Prostate gland (tissue), 2 donors: ENCODE measurements around the gene KLHL6. TPM values are rescaled to one million over a fixed set of nuclear protein-coding genes. Genes with fewer than 3 reads are reported as not detected.

Experiments used
- DNase-seq: peaks from one replicate; pipeline ENCODE4 v3.0.0-alpha.2; 2019; ENCODE audit warnings: low spot score
- H3K27ac ChIP-seq, 2 donors: fragments of 200-600 bp; sonication (generic); 2 replicates each; pipeline ENCODE4 v1.5.1; 2017 to 2019
- H3K27me3 ChIP-seq: fragments of 200-600 bp; sonication (generic); replicated peaks from 2 replicates; pipeline ENCODE4 v1.5.1; 2019; ENCODE audit not compliant: insufficient read depth
- H3K36me3 ChIP-seq, 2 donors: fragments of 200-600 bp; sonication (generic); 1 replicate in 1 of 2; 2 replicates in 1 of 2; pipeline versions ENCODE4 v1.5.1 to v1.8.1; 2017 to 2019
- H3K4me1 ChIP-seq: fragments of 200-600 bp; sonication (generic); replicated peaks from 2 replicates; pipeline ENCODE4 v1.5.1; 2019
- H3K4me3 ChIP-seq, 2 donors: fragments of 200-600 bp; sonication (generic); 2 replicates each; pipeline ENCODE4 v1.5.1; 2017 to 2019
- H3K9me3 ChIP-seq: fragments of 200-600 bp; sonication (generic); 2 replicates; pipeline ENCODE4 v1.5.1; 2017
- POLR2A ChIP-seq: fragments of 450-650 bp; IDR thresholded peaks from one replicate; pipeline ENCODE4 v1.6.1; 2016; ENCODE audit warnings: antibody characterized with exemption, mild to moderate bottlenecking
- POLR2AphosphoS5 ChIP-seq: sonication (generic); formaldehyde crosslinking; IDR thresholded peaks from one replicate; pipeline ENCODE4 v1.6.1; 2017; ENCODE audit warnings: antibody characterized with exemption
- WGBS: methylation state at CpG from one replicate; pipeline ENCODE4 v1.1.5; 2018; 5-methylcytosine and 5-hydroxymethylcytosine counted together
- intact Hi-C: fragments of 100-400 bp; cut with DNase I; formaldehyde crosslinking; loops from one replicate; pipeline ENCODE4 v1.14.2; 2022
- total RNA-seq, 2 donors: library from RNA; depleted of rRNA; stranded (reverse); fragments of >200 nt; gene quantifications; one replicate each; pipeline ENCODE4 v1.1.0, GENCODE V29; 2016
- TF ChIP-seq, protein P1 (sequence below), 4 experiments: fragments of 200-600 bp in 2 of 4; fragments of 450-650 bp in 2 of 4; sonication (generic) in 2 of 4; IDR thresholded peaks; 1 replicate in 3 of 4; 2 replicates in 1 of 4; pipeline ENCODE4 v1.5.1; 2016 to 2019; ENCODE audit warnings: antibody characterized with exemption in 4 of 4, mild to moderate bottlenecking in 2 of 4, moderate library complexity in 2 of 4

Gene KLHL6
- total RNA-seq, 2 donors from 2014 or later, result 1.0 to 1.2 TPM

DNA sequence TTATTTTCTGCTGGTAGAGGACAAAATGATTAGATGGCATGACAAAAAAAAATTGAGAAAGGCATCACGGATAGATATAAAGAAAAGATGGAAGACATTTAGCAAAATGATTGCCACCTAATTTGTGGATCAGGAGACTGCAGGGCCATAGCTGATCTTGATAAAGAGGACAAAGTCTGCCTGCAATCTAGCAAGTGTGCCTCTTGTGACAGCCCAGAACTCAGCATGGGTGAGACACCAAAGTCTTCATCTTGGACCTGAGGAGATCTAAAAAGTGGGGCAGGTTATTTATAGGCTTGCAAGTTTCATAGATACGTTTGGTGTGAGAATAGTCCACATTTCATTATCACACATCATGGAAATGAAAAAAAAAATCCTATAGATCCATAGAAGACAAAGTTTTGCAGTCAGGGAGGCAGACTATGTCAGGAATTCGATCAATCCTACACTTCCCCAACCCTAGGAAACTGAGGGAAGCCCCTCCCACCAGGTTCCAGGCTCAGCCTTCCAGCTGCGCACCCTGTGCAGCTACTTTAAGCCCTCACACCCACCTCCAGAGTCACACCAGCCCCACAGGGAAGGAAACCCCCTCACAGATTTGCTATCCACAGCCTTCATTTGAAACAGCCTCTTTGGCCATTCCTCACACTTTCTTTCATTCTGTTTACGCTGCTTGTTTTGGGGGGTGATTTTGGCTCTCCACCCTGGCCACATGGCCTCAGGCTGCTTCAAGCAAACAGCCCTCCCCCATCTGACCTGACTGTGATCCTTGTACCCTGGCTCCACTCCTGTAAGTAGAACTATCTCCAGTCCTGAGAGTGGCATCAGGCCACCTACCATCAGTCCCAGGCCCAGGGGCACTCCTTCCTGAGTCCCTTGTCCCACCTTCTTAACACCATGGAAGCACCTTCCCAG is 28.1 kb upstream of the KLHL6 start:
- no peaks in the 10 kb centered on the region for H3K9me3 ChIP-seq
- no peaks in the 10 kb centered on the region for H3K27me3 ChIP-seq
- 77% methylated on average over 5 of the region's 5 CpGs for WGBS
- TF ChIP-seq POLR2AphosphoS5, result no peak
- TF ChIP-seq, protein P1, sequence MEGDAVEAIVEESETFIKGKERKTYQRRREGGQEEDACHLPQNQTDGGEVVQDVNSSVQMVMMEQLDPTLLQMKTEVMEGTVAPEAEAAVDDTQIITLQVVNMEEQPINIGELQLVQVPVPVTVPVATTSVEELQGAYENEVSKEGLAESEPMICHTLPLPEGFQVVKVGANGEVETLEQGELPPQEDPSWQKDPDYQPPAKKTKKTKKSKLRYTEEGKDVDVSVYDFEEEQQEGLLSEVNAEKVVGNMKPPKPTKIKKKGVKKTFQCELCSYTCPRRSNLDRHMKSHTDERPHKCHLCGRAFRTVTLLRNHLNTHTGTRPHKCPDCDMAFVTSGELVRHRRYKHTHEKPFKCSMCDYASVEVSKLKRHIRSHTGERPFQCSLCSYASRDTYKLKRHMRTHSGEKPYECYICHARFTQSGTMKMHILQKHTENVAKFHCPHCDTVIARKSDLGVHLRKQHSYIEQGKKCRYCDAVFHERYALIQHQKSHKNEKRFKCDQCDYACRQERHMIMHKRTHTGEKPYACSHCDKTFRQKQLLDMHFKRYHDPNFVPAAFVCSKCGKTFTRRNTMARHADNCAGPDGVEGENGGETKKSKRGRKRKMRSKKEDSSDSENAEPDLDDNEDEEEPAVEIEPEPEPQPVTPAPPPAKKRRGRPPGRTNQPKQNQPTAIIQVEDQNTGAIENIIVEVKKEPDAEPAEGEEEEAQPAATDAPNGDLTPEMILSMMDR (IDR thresholded peaks at IDR 0.05), result no peak
- TF ChIP-seq POLR2A, result no peak
- peak overlapping the region; percentile 0 to 35 for H3K27ac ChIP-seq
- no peak for DNase-seq
- no peak overlapping the region for H3K4me3 ChIP-seq
- intact Hi-C loops, result no loop called here
- H3K36me3 ChIP-seq, result no peaks in the 10 kb centered on the region
- H3K4me1 ChIP-seq, result no peaks in the 10 kb centered on the region

DNA sequence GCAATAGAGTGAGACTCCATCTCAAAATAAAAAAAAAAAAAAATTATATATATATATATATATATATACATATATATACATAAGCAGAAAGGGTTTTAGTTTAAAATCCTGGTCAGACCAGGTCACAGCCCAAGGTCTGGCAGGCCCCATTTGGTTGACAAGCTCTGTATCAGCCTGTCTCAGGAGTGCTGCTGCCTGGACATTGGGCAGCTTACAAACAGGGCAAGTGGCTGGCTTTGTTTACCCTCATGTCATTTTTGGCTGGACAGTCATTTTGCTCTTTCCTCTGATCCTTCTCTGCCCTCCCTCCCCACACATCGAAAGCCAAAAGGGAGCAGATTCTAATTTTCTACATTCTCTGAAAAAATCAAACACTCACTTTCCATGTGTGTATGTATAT is 26.7 kb upstream of the KLHL6 start:
- H3K27ac ChIP-seq, result no peak overlapping the region
- no peaks in the 10 kb centered on the region for H3K9me3 ChIP-seq
- no peaks in the 10 kb centered on the region for H3K27me3 ChIP-seq
- H3K36me3 ChIP-seq, result no peaks in the 10 kb centered on the region
- H3K4me1 ChIP-seq, result no peaks in the 10 kb centered on the region
- no peak for DNase-seq
- intact Hi-C loops, result no loop called here
- no peak overlapping the region for H3K4me3 ChIP-seq
- no peak for TF ChIP-seq POLR2A
- no peak for TF ChIP-seq POLR2AphosphoS5
- TF ChIP-seq, protein P1 (IDR thresholded peaks at IDR 0.05), result no peak
- 93% methylated on average over 1 of the region's 1 CpG for WGBS

DNA sequence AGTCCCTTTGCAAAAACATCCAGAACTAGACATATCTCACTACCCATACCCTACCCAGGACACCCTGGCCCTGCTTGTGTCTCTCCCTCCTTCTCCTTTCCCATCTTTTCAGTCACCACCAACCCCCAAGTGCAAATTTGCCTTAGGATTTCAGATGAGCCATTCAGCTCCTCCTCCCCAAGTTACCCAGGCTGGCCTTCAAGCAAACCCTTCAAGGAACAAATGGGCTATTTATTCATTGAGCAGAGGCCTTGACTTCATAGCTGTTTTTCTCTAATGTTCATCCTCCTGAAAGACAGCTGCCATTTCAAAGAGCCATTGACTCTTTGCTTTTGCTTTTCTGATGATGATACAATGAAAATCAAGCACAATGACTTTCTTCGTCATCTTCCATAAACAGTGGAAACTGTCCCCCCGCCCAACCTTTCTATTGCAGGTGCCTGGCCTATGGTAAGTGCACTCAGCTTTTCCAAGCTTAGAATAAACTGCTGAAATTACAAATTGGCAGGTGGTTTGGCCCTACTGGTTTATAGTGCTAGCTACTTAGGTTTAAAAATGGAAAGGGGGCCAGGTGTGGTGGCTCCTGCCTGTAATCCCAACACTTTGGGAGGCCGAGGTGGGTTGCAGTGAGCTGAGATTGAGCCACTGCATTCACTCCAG is 26.1 kb upstream of the KLHL6 start:
- Histone ChIP-seq H3K36me3 (no peaks in the 10 kb centered on the region), H3K27me3 (no peaks in the 10 kb centered on the region), H3K9me3 (no peaks in the 10 kb centered on the region), H3K4me3 (no peak overlapping the region), H3K27ac (no peak overlapping the region), H3K4me1 (no peaks in the 10 kb centered on the region)
- intact Hi-C loops, result no loop called here
- TF ChIP-seq POLR2A (no peak), POLR2AphosphoS5 (no peak)
- TF ChIP-seq, protein P1 (IDR thresholded peaks at IDR 0.05), result no peak
- no peak for DNase-seq
- WGBS, result 90% methylated on average over 3 of the region's 3 CpGs

DNA sequence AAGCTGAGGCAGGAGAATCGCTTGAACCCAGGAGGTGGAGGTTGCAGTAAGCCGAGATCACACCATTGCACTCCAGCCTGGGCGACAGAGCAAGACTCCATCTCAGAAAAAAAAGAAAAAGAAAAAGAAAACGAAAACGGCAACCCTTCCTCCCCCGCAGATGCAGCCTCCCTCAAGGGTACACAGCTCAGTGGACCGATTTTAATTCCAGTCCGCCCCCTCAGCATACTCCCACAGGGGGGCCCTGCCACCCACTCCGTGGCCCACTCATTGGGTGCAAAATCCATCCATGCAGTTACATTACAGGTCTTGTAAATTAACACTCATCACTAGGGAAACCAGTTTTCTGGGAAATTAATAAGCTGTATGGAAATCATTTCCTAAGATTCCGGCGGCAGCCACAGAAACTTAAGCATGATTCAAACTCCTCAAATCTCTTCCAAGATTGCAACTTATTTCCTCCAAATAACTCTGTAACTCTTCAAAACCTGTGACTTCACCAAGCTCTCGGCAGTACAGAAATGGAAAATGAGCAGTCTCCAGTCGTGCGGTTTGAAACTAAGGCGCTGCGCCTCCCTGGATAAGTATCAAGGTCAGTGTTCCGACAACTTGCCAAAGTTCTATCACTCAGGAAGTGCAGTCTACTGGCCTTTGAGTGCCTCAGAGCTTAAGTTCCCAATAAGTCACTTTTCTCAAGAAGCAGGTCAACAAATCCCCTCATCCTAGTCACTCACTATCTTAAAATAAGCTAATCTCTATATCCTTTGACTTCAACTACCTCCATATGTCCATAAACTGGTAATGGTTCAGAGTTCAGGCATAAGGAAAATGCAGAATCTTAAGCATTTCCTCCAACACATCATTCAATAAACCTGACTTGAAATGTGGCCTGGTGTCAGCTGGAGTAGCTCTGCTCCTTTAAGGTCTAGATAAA is 24.7 kb upstream of the KLHL6 start:
- Histone ChIP-seq H3K27me3 (no peaks in the 10 kb centered on the region), H3K9me3 (no peaks in the 10 kb centered on the region), H3K36me3 (no peaks in the 10 kb centered on the region), H3K27ac (no peak overlapping the region), H3K4me1 (no peaks in the 10 kb centered on the region), H3K4me3 (no peak overlapping the region)
- TF ChIP-seq, protein P1 (IDR thresholded peaks at IDR 0.05), result no peak
- TF ChIP-seq POLR2A, result no peak
- no peak for TF ChIP-seq POLR2AphosphoS5
- WGBS, result 77% methylated on average over 17 of the region's 17 CpGs
- intact Hi-C loops, result no loop called here
- no peak for DNase-seq
